Mesodermal cell (in vitro differentiated cells): Measurements from ENCODE around the gene PDLIM5.

Experiments used
- H3K27ac ChIP-seq: 2 replicates; pipeline ENCODE4 v1.7.0; 2013; ENCODE audit warnings: mild to moderate bottlenecking, low read depth, low read length, moderate library complexity; ENCODE audit not compliant: severe bottlenecking
- H3K36me3 ChIP-seq: 2 replicates; pipeline ENCODE4 v1.7.1; 2013; ENCODE audit warnings: mild to moderate bottlenecking, low read length, moderate library complexity; ENCODE audit not compliant: control insufficient read depth, insufficient read depth
- H3K4me1 ChIP-seq: one replicate; pipeline ENCODE4 v1.7.1; 2013; ENCODE audit warnings: mild to moderate bottlenecking, low read length; ENCODE audit not compliant: insufficient read depth, control insufficient read depth, poor library complexity, severe bottlenecking
- H3K4me3 ChIP-seq: 2 replicates; pipeline ENCODE4 v1.7.0; 2013; ENCODE audit warnings: low read length, control low read depth, mild to moderate bottlenecking; ENCODE audit not compliant: insufficient read depth, poor library complexity, severe bottlenecking; ENCODE audit errors: extremely low read depth
- H3K9me3 ChIP-seq: 2 replicates; pipeline ENCODE4 v1.7.1; 2013; ENCODE audit warnings: mild to moderate bottlenecking, low read length, moderate library complexity; ENCODE audit not compliant: control insufficient read depth
- WGBS, 2 experiments: methylation state at CpG; one replicate each; pipeline ENCODE4 v1.1.5; 2013; ENCODE audit warnings: missing lambda C conversion rate in 2 of 2; ENCODE audit not compliant: insufficient coverage in 2 of 2; 5-methylcytosine and 5-hydroxymethylcytosine counted together

The PDLIM5 gene

GRCh38 chr4:94412019-94412657 is 39.6 kb upstream of the PDLIM5 start:
- Histone ChIP-seq H3K4me3 (no peak overlapping the region), H3K9me3 (peaks cover 4% of the 10 kb centered on the region)

GRCh38 chr4:94412658-94413038 is 39.1 kb upstream of the PDLIM5 start:
- peaks cover 35% of the 10 kb centered on the region for H3K4me1 ChIP-seq
- H3K27ac ChIP-seq, result peak overlapping the region; percentile 32
- H3K36me3 ChIP-seq, result no peaks in the 10 kb centered on the region
- 80 to 92% methylated on average over 1 to 2 of the region's 6 CpGs for WGBS, 2 experiments
- H3K9me3 ChIP-seq, result peaks cover 6% of the 10 kb centered on the region
- H3K4me3 ChIP-seq, result no peak overlapping the region

More at GRCh38 chr4:94412019-94412657, 39.6 kb upstream of the PDLIM5 start:
- Histone ChIP-seq H3K36me3 (no peaks in the 10 kb centered on the region), H3K4me1 (peaks cover 41% of the 10 kb centered on the region), H3K27ac (peak overlapping the region; percentile 32)
- 83% methylated on average over 3 of the region's 3 CpGs; no CpG with 5 or more reads in 1 of the 2 experiments for WGBS, 2 experiments

- Histone ChIP-seq H3K27ac (peak overlapping the region; percentile 32), H3K4me1 (peaks cover 30% of the 10 kb centered on the region), H3K36me3 (no peaks in the 10 kb centered on the region), H3K9me3 (peaks cover 6% of the 10 kb centered on the region), H3K4me3 (no peak overlapping the region)
- no CpG with 5 or more reads among the region's 2 CpGs for WGBS, 2 experiments
Observed at GRCh38 chr4:94413085-94413840, 38.5 kb upstream of the PDLIM5 start.

GRCh38 chr4:94414907-94415306 is 36.8 kb upstream of the PDLIM5 start:
- H3K9me3 ChIP-seq, result peaks cover 6% of the 10 kb centered on the region
- WGBS, 2 experiments, result 100% methylated on average over 1 of the region's 1 CpG; no CpG with 5 or more reads in 1 of the 2 experiments
- no peak overlapping the region for H3K27ac ChIP-seq
- H3K4me1 ChIP-seq, result peaks cover 20% of the 10 kb centered on the region
- H3K36me3 ChIP-seq, result no peaks in the 10 kb centered on the region
- H3K4me3 ChIP-seq, result no peak overlapping the region

DNA sequence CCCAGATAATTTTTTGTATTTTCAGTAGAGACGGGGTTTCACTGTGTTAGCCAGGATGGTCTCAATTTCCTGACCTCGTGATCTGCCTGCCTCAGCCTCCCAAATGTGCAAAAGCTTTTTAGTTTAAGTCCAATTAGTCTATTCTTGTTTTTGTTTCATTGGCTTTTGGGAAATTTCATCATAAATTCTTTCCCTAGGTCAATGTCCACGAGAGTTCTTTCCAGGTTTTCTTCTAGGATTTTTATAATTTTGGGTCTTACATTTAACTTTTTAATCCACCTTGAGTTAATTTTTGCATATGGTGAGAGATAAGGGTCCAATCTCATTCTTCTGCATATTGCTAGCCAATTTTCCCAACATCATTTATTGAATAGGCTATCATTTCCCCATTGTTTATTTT is 36.3 kb upstream of the PDLIM5 start:
- no peak overlapping the region for H3K4me3 ChIP-seq
- peaks cover 6% of the 10 kb centered on the region for H3K9me3 ChIP-seq
- H3K4me1 ChIP-seq, result peaks cover 21% of the 10 kb centered on the region
- H3K27ac ChIP-seq, result no peak overlapping the region
- 100% methylated on average over 1 of the region's 3 CpGs; no CpG with 5 or more reads in 1 of the 2 experiments for WGBS, 2 experiments
- no peaks in the 10 kb centered on the region for H3K36me3 ChIP-seq

GRCh38 chr4:94416335-94416734 is 35.4 kb upstream of the PDLIM5 start:
- no peaks in the 10 kb centered on the region for H3K36me3 ChIP-seq
- H3K4me3 ChIP-seq, result no peak overlapping the region
- H3K4me1 ChIP-seq, result peaks cover 21% of the 10 kb centered on the region
- H3K27ac ChIP-seq, result no peak overlapping the region
- H3K9me3 ChIP-seq, result peaks cover 6% of the 10 kb centered on the region
- WGBS, 2 experiments, result 88 to 94% methylated on average over 3 to 4 of the region's 4 CpGs

DNA sequence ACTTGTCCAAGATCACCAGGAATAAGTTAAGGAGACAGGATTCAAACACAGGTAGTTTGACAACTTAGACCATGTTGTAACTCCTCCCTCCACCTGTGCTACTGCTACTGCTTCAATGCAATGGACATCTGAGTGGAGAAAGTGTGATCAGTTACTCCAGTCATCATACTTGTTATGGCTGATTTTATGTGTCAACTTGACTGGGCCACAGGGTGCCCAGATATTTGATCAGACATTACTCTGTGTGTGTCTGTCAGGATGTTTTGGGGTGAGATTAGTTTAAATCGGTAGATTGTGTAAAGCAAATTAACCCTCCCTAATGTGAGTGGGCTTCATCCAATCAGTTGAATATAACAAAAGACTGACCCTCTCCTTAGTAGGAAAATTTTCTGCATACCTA is 34.8 kb upstream of the PDLIM5 start:
- Histone ChIP-seq H3K4me3 (no peak overlapping the region), H3K36me3 (no peaks in the 10 kb centered on the region), H3K27ac (no peak overlapping the region), H3K4me1 (peaks cover 18% of the 10 kb centered on the region), H3K9me3 (peaks cover 6% of the 10 kb centered on the region)
- WGBS, 2 experiments, result no CpG with 5 or more reads among the region's 1 CpG

DNA sequence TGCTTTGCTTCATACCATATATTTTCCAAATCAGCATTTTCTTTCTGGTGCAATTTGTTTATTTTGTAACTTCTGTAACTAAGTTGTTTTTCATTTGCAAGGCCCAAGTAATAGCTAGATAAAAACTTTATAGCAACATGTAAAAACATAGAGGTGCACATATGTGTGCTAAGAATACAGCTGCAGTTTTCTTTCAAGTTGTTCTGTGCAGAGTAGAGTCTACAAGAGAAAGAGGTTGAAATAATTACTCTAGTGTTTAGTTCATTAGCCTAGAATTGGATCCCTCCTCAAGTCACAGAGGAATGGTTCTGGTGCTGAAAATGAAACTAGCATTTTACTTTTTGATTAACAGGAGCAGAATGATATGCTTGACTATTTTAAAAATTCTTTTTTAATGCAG is 32.2 kb upstream of the PDLIM5 start:
- Histone ChIP-seq H3K27ac (no peak overlapping the region), H3K36me3 (no peaks in the 10 kb centered on the region), H3K4me1 (peaks cover 3% of the 10 kb centered on the region), H3K4me3 (no peak overlapping the region), H3K9me3 (peaks cover 10% of the 10 kb centered on the region)

DNA sequence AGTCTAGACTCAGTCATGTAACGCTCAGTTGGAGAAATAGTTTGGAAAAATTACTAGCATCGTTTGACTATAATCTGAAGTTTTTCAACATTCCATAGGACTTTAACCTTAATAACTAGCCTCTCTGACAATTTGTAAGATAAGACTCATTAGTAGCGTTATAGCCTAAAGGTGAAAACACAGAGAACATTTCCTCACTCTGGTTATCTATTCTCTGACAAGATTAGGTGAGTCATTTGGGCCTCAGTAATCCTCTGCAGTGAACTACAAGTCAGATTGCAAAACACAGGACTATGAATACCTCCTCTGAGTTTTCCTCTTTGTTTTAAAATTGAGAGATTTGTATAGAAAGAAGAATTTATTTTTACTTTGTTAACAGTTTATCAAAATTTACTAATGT is 31.8 kb upstream of the PDLIM5 start:
- Histone ChIP-seq H3K36me3 (no peaks in the 10 kb centered on the region), H3K4me3 (no peak overlapping the region), H3K4me1 (peaks cover 3% of the 10 kb centered on the region), H3K27ac (no peak overlapping the region), H3K9me3 (peaks cover 10% of the 10 kb centered on the region)
- no CpG with 5 or more reads among the region's 3 CpGs for WGBS, 2 experiments

DNA sequence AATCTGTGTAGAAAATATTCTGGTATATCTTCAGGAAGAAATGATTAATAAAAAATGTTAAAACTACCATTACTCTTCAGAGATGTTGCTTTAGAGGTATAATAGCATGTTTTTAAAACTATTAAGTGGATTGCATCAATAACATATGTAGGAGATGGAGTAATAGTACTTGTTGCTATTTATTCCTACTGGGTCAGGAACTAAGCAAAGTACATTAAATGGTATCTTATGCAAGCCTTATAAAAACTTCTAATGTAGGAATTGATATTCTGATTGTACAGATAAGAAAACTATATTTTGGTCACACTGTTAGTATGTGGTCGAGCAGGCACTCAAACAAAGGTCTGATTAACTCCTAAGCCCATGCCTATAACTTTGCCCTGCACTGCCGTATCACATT is 31.4 kb upstream of the PDLIM5 start:
- H3K9me3 ChIP-seq, result peaks cover 10% of the 10 kb centered on the region
- H3K4me3 ChIP-seq, result no peak overlapping the region
- H3K36me3 ChIP-seq, result no peaks in the 10 kb centered on the region
- WGBS, 2 experiments, result 80% methylated on average over 1 of the region's 2 CpGs; no CpG with 5 or more reads in 1 of the 2 experiments
- peaks cover 3% of the 10 kb centered on the region for H3K4me1 ChIP-seq
- no peak overlapping the region for H3K27ac ChIP-seq

DNA sequence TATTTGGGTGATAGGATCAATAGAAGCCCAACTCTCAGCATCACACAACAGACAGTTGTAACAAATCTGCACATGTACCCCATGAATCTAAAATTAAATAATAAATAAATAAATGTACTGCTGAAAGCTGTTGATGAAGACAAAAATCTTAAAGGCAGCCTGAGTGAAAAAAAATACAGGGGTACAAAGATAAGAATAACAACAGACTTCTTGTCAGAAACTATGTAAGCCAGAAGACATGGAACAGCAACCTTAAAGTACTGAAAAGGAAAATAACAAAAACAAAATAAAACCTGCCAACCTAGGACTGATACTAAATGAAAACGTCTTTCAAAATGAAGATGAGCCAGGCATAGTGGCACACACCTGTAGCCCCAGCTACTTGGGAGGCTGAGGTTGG is 25.0 kb upstream of the PDLIM5 start:
- H3K27ac ChIP-seq, result no peak overlapping the region
- H3K9me3 ChIP-seq, result peaks cover 11% of the 10 kb centered on the region
- no peak overlapping the region for H3K4me3 ChIP-seq
- H3K4me1 ChIP-seq, result no peaks in the 10 kb centered on the region
- 83 to 89% methylated on average over 1 of the region's 1 CpG for WGBS, 2 experiments
- no peaks in the 10 kb centered on the region for H3K36me3 ChIP-seq
